ENCODE data around the gene TMEM147. TPM values are rescaled to one million over a fixed set of nuclear protein-coding genes. Genes with fewer than 3 reads are reported as not detected.

The TMEM147 gene
- polyA plus RNA-seq (2013, experiment 1 of 4): 92.7 TPM
- polyA plus RNA-seq (2013, experiment 2 of 4): 91.6 TPM
- 74.1 TPM for polyA plus RNA-seq (2013, experiment 3 of 4)
- 89.9 TPM for polyA plus RNA-seq (2013, experiment 4 of 4)

GRCh38 chr19:35545001-35545854, at the start of gene TMEM147:
TMEM147 (plus strand) TSS chr19:35545626; CDS start chr19:35545740, 114 bp downstream.
- Histone ChIP-seq H3K27me3 (ENCODE audit: control insufficient read depth, insufficient read depth, low read length, poor library complexity, severe bottlenecking) (no peaks in the 10 kb centered on the region), H3K4me1 (ENCODE audit: control insufficient read depth, insufficient read depth, low read length) (peaks cover 8% of the 10 kb centered on the region), H3K9me3 (ENCODE audit: control insufficient read depth, low read length) (no peaks in the 10 kb centered on the region), H3K4me3 (ENCODE audit: insufficient read depth, low read depth, low read length) (peak within 1 kb of the TSS; percentile 73), H3K36me3 (ENCODE audit: control insufficient read depth, insufficient read depth, low read length) (no peaks in the 10 kb centered on the region), H3K27ac (ENCODE audit: insufficient read depth, low read depth, low read length, poor library complexity, severe bottlenecking) (no peak within 1 kb of the TSS)
- 0% methylated on average over 85 of the region's 85 CpGs for WGBS, 2 experiments

GRCh38 chr19:35497406-35497805, 48.0 kb upstream of the TMEM147 start:
- WGBS, 2 experiments: 90 to 91% methylated on average over 14 of the region's 14 CpGs
- Histone ChIP-seq H3K27ac (ENCODE audit: insufficient read depth, low read depth, low read length, poor library complexity, severe bottlenecking) (no peak overlapping the region), H3K4me1 (ENCODE audit: control insufficient read depth, insufficient read depth, low read length) (no peaks in the 10 kb centered on the region), H3K4me3 (ENCODE audit: insufficient read depth, low read depth, low read length) (no peak overlapping the region), H3K36me3 (ENCODE audit: control insufficient read depth, insufficient read depth, low read length) (no peaks in the 10 kb centered on the region), H3K27me3 (ENCODE audit: control insufficient read depth, insufficient read depth, low read length, poor library complexity, severe bottlenecking) (no peaks in the 10 kb centered on the region), H3K9me3 (ENCODE audit: control insufficient read depth, low read length) (no peaks in the 10 kb centered on the region)

DNA sequence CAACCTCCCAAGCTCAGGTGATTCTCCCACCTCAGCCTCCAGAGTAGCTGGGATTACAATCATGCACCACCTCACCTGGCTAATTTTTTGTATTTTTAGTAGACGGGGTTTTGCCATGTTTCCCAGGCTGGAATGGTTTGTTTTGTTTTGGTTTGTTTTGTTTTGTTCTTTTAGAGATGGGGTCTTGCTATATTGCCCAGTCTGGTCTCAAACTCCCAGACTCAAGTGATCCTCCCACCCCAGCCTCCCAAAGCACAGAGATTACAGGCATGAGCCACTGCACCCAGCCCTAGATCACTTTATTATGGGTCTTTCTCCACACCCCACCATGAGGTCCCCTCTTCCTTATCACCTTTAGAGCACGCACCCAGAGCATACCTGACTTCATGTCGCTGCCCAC, 47.2 kb upstream of the TMEM147 start:
- H3K9me3 ChIP-seq (ENCODE audit: control insufficient read depth, low read length): no peaks in the 10 kb centered on the region
- 75 to 86% methylated on average over 3 of the region's 3 CpGs for WGBS, 2 experiments
- H3K27me3 ChIP-seq (ENCODE audit: control insufficient read depth, insufficient read depth, low read length, poor library complexity, severe bottlenecking): no peaks in the 10 kb centered on the region
- H3K4me1 ChIP-seq (ENCODE audit: control insufficient read depth, insufficient read depth, low read length): no peaks in the 10 kb centered on the region
- no peak overlapping the region for H3K27ac ChIP-seq (ENCODE audit: insufficient read depth, low read depth, low read length, poor library complexity, severe bottlenecking)
- H3K4me3 ChIP-seq (ENCODE audit: insufficient read depth, low read depth, low read length): no peak overlapping the region
- H3K36me3 ChIP-seq (ENCODE audit: control insufficient read depth, insufficient read depth, low read length): no peaks in the 10 kb centered on the region

- Histone ChIP-seq H3K9me3 (ENCODE audit: control insufficient read depth, low read length) (no peaks in the 10 kb centered on the region), H3K27ac (ENCODE audit: insufficient read depth, low read depth, low read length, poor library complexity, severe bottlenecking) (no peak overlapping the region), H3K4me3 (ENCODE audit: insufficient read depth, low read depth, low read length) (no peak overlapping the region), H3K27me3 (ENCODE audit: control insufficient read depth, insufficient read depth, low read length, poor library complexity, severe bottlenecking) (no peaks in the 10 kb centered on the region), H3K4me1 (ENCODE audit: control insufficient read depth, insufficient read depth, low read length) (no peaks in the 10 kb centered on the region), H3K36me3 (ENCODE audit: control insufficient read depth, insufficient read depth, low read length) (no peaks in the 10 kb centered on the region)
- 84 to 87% methylated on average over 9 of the region's 9 CpGs for WGBS, 2 experiments
These were observed 46.4 kb upstream of the TMEM147 start for GRCh38 chr19:35498984-35499527.

DNA sequence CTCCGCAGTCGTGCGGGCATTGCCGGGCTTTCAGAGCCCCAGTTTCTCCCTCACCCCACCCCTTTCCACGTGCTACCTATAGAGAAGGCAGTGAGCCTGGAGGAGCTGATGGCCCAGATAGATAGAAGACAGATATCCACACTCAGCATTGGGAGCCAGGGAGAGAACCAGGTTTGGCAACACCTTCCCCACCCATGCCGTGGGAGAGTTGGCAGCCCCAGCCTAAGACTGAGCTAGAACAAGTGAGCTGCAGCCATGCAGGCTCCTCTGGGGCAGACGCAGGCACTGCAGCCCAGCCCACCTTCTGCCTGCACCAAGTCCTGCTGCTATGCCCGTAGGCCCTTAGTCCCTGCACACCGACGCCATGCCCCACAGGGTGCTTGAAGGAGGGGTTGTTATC, 44.8 kb upstream of the TMEM147 start:
- 89 to 96% methylated on average over 10 of the region's 10 CpGs for WGBS, 2 experiments
- Histone ChIP-seq H3K36me3 (ENCODE audit: control insufficient read depth, insufficient read depth, low read length) (no peaks in the 10 kb centered on the region), H3K27me3 (ENCODE audit: control insufficient read depth, insufficient read depth, low read length, poor library complexity, severe bottlenecking) (no peaks in the 10 kb centered on the region)

DNA sequence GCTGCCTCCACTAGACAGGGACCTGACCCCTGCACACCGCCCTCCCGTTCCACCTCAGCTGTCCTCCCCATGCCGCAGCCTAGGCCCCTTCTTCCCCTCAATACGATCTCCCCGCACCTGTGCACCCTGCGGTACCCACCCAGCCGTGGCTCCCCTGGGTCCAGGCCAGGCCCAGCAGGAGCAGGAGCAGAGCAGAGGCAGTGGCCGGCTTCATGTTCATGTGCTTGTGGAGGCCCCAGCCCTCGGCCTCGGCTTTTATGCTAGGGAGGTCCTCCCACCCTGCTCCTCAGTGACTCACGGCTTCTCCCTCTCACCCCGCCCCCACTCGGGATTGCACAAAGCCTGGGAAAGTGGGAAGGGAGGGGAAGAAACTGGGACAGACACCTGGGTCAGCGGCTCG, 43.7 kb upstream of the TMEM147 start:
- H3K4me1 ChIP-seq (ENCODE audit: control insufficient read depth, insufficient read depth, low read length): no peaks in the 10 kb centered on the region
- no peaks in the 10 kb centered on the region for H3K27me3 ChIP-seq (ENCODE audit: control insufficient read depth, insufficient read depth, low read length, poor library complexity, severe bottlenecking)
- no peak overlapping the region for H3K4me3 ChIP-seq (ENCODE audit: insufficient read depth, low read depth, low read length)
- H3K9me3 ChIP-seq (ENCODE audit: control insufficient read depth, low read length): no peaks in the 10 kb centered on the region
- H3K36me3 ChIP-seq (ENCODE audit: control insufficient read depth, insufficient read depth, low read length): no peaks in the 10 kb centered on the region
- H3K27ac ChIP-seq (ENCODE audit: insufficient read depth, low read depth, low read length, poor library complexity, severe bottlenecking): no peak overlapping the region
- WGBS, 2 experiments: 86 to 89% methylated on average over 14 to 15 of the region's 15 CpGs

More for the DNA sequence above, 44.8 kb upstream of the TMEM147 start:
- H3K27ac ChIP-seq (ENCODE audit: insufficient read depth, low read depth, low read length, poor library complexity, severe bottlenecking): no peak overlapping the region
- no peaks in the 10 kb centered on the region for H3K9me3 ChIP-seq (ENCODE audit: control insufficient read depth, low read length)
- no peak overlapping the region for H3K4me3 ChIP-seq (ENCODE audit: insufficient read depth, low read depth, low read length)
- no peaks in the 10 kb centered on the region for H3K4me1 ChIP-seq (ENCODE audit: control insufficient read depth, insufficient read depth, low read length)

GRCh38 chr19:35502751-35503150, 42.7 kb upstream of the TMEM147 start:
- no peaks in the 10 kb centered on the region for H3K36me3 ChIP-seq (ENCODE audit: control insufficient read depth, insufficient read depth, low read length)
- no peak overlapping the region for H3K4me3 ChIP-seq (ENCODE audit: insufficient read depth, low read depth, low read length)
- 83 to 88% methylated on average over 3 to 4 of the region's 4 CpGs for WGBS, 2 experiments
- no peaks in the 10 kb centered on the region for H3K4me1 ChIP-seq (ENCODE audit: control insufficient read depth, insufficient read depth, low read length)
- H3K27me3 ChIP-seq (ENCODE audit: control insufficient read depth, insufficient read depth, low read length, poor library complexity, severe bottlenecking): no peaks in the 10 kb centered on the region
- H3K9me3 ChIP-seq (ENCODE audit: control insufficient read depth, low read length): no peaks in the 10 kb centered on the region
- H3K27ac ChIP-seq (ENCODE audit: insufficient read depth, low read depth, low read length, poor library complexity, severe bottlenecking): no peak overlapping the region

DNA sequence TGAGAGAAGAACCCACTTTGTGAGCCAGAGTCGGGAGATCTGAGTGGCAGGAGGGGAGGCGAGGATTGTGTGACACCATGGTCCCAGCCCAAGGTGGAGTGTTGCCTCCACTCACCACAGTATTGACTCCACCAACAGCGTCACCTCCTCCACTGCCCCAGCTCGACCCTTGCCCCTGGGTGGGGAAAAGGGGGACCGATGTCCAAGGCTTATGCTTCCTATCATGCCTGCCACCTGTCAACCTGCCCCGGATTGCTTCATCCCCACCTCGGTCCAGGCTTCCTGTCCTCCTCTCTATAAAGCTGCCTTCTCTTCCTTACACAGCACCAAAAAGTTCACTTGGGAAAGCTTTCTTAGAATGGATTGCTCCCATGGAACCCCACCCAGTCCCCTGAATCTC, 39.4 kb upstream of the TMEM147 start:
- WGBS, 2 experiments: 93 to 94% methylated on average over 7 of the region's 7 CpGs
- no peaks in the 10 kb centered on the region for H3K9me3 ChIP-seq (ENCODE audit: control insufficient read depth, low read length)
- H3K27ac ChIP-seq (ENCODE audit: insufficient read depth, low read depth, low read length, poor library complexity, severe bottlenecking): no peak overlapping the region
- H3K27me3 ChIP-seq (ENCODE audit: control insufficient read depth, insufficient read depth, low read length, poor library complexity, severe bottlenecking): peaks cover 20% of the 10 kb centered on the region
- no peak overlapping the region for H3K4me3 ChIP-seq (ENCODE audit: insufficient read depth, low read depth, low read length)
- peaks cover 9% of the 10 kb centered on the region for H3K4me1 ChIP-seq (ENCODE audit: control insufficient read depth, insufficient read depth, low read length)
- H3K36me3 ChIP-seq (ENCODE audit: control insufficient read depth, insufficient read depth, low read length): no peaks in the 10 kb centered on the region

GRCh38 chr19:35507561-35507960, 37.9 kb upstream of the TMEM147 start:
- no peak overlapping the region for H3K4me3 ChIP-seq (ENCODE audit: insufficient read depth, low read depth, low read length)
- WGBS, 2 experiments: 92 to 95% methylated on average over 11 of the region's 11 CpGs
- H3K9me3 ChIP-seq (ENCODE audit: control insufficient read depth, low read length): no peaks in the 10 kb centered on the region
- H3K4me1 ChIP-seq (ENCODE audit: control insufficient read depth, insufficient read depth, low read length): peaks cover 9% of the 10 kb centered on the region
- H3K27me3 ChIP-seq (ENCODE audit: control insufficient read depth, insufficient read depth, low read length, poor library complexity, severe bottlenecking): peaks cover 26% of the 10 kb centered on the region
- no peak overlapping the region for H3K27ac ChIP-seq (ENCODE audit: insufficient read depth, low read depth, low read length, poor library complexity, severe bottlenecking)
- no peaks in the 10 kb centered on the region for H3K36me3 ChIP-seq (ENCODE audit: control insufficient read depth, insufficient read depth, low read length)

GRCh38 chr19:35508129-35508528, 37.3 kb upstream of the TMEM147 start:
- no peak overlapping the region for H3K27ac ChIP-seq (ENCODE audit: insufficient read depth, low read depth, low read length, poor library complexity, severe bottlenecking)
- H3K4me1 ChIP-seq (ENCODE audit: control insufficient read depth, insufficient read depth, low read length): peaks cover 9% of the 10 kb centered on the region
- H3K27me3 ChIP-seq (ENCODE audit: control insufficient read depth, insufficient read depth, low read length, poor library complexity, severe bottlenecking): peaks cover 26% of the 10 kb centered on the region
- no peaks in the 10 kb centered on the region for H3K36me3 ChIP-seq (ENCODE audit: control insufficient read depth, insufficient read depth, low read length)
- WGBS, 2 experiments: 82 to 95% methylated on average over 1 to 3 of the region's 3 CpGs
- no peaks in the 10 kb centered on the region for H3K9me3 ChIP-seq (ENCODE audit: control insufficient read depth, low read length)
- H3K4me3 ChIP-seq (ENCODE audit: insufficient read depth, low read depth, low read length): no peak overlapping the region

All from ectodermal cell (in vitro differentiated cells).